ENCODE measurements around the gene PSMA7. TPM values are rescaled to one million over a fixed set of nuclear protein-coding genes. Genes with fewer than 3 reads are reported as not detected.

The PSMA7 gene
- total RNA-seq, 1 experiment from 2014 or later, result 514 TPM

GRCh38 chr20:62131560-62132320 is 11.5 kb downstream of the PSMA7 start:
- Mint-ChIP-seq H3K27me3 (ENCODE audit: unreplicated experiment) (no peaks in the 10 kb centered on the region), H3K9me3 (ENCODE audit: low read depth, unreplicated experiment) (no peaks in the 10 kb centered on the region), H3K4me1 (ENCODE audit: low read depth, unreplicated experiment) (peaks cover 7% of the 10 kb centered on the region), H3K4me3 (ENCODE audit: low read depth, unreplicated experiment) (no peak overlapping the region), H3K36me3 (ENCODE audit: insufficient read depth, unreplicated experiment) (peaks cover 91% of the 10 kb centered on the region), H3K27ac (ENCODE audit: unreplicated experiment) (no peak overlapping the region)
- intact Hi-C loops (cut with micrococcal nuclease; ENCODE audit: unreplicated experiment), result no loop called here
- CTCF ChIA-PET, result no interaction called here
- no TSS peak for BruUV-seq (replicated peaks)
- no peak for DNase-seq
- TF ChIP-seq CTCF (IDR thresholded peaks at IDR 0.05; ENCODE audit: unreplicated experiment), result no peak

GRCh38 chr20:62129731-62130531 is 13.3 kb downstream of the PSMA7 start:
- CTCF ChIA-PET, result no interaction called here

GRCh38 chr20:62128502-62128901 is 14.7 kb downstream of the PSMA7 start:
- BruUV-seq (replicated peaks), result no TSS peak
- no peaks in the 10 kb centered on the region for H3K9me3 Mint-ChIP-seq (ENCODE audit: low read depth, unreplicated experiment)
- H3K27me3 Mint-ChIP-seq (ENCODE audit: unreplicated experiment), result no peaks in the 10 kb centered on the region
- no peak for TF ChIP-seq CTCF (IDR thresholded peaks at IDR 0.05; ENCODE audit: unreplicated experiment)
- peaks cover 12% of the 10 kb centered on the region for H3K4me1 Mint-ChIP-seq (ENCODE audit: low read depth, unreplicated experiment)
- intact Hi-C loops (cut with micrococcal nuclease; ENCODE audit: unreplicated experiment), result no loop called here
- H3K4me3 Mint-ChIP-seq (ENCODE audit: low read depth, unreplicated experiment), result no peak overlapping the region
- CTCF ChIA-PET, result interaction anchor here (0.6 kb wide), 1 partner anchor 230 kb away, joined by 3 read pairs; no protein-coding TSS in a partner anchor
- H3K27ac Mint-ChIP-seq (ENCODE audit: unreplicated experiment), result no peak overlapping the region
- peaks cover 93% of the 10 kb centered on the region for H3K36me3 Mint-ChIP-seq (ENCODE audit: insufficient read depth, unreplicated experiment)
- no peak for DNase-seq

More at GRCh38 chr20:62129731-62130531, 13.3 kb downstream of the PSMA7 start:
- no peak for TF ChIP-seq CTCF (IDR thresholded peaks at IDR 0.05; ENCODE audit: unreplicated experiment)
- H3K36me3 Mint-ChIP-seq (ENCODE audit: insufficient read depth, unreplicated experiment), result peaks cover 90% of the 10 kb centered on the region
- no peaks in the 10 kb centered on the region for H3K27me3 Mint-ChIP-seq (ENCODE audit: unreplicated experiment)
- intact Hi-C loops (cut with micrococcal nuclease; ENCODE audit: unreplicated experiment), result no loop called here
- no peak for DNase-seq
- no peaks in the 10 kb centered on the region for H3K9me3 Mint-ChIP-seq (ENCODE audit: low read depth, unreplicated experiment)
- H3K4me1 Mint-ChIP-seq (ENCODE audit: low read depth, unreplicated experiment), result no peaks in the 10 kb centered on the region
- H3K27ac Mint-ChIP-seq (ENCODE audit: unreplicated experiment), result no peak overlapping the region
- H3K4me3 Mint-ChIP-seq (ENCODE audit: low read depth, unreplicated experiment), result no peak overlapping the region
- BruUV-seq (replicated peaks), result no TSS peak

- H3K27ac Mint-ChIP-seq (ENCODE audit: unreplicated experiment), result no peak overlapping the region
- CTCF ChIA-PET, result no interaction called here
Measured at GRCh38 chr20:62127799-62128198, 15.4 kb downstream of the PSMA7 start.

More at GRCh38 chr20:62127799-62128198, 15.4 kb downstream of the PSMA7 start:
- Mint-ChIP-seq H3K4me3 (ENCODE audit: low read depth, unreplicated experiment) (no peak overlapping the region), H3K4me1 (ENCODE audit: low read depth, unreplicated experiment) (peaks cover 16% of the 10 kb centered on the region), H3K27me3 (ENCODE audit: unreplicated experiment) (no peaks in the 10 kb centered on the region), H3K36me3 (ENCODE audit: insufficient read depth, unreplicated experiment) (peaks cover 93% of the 10 kb centered on the region), H3K9me3 (ENCODE audit: low read depth, unreplicated experiment) (no peaks in the 10 kb centered on the region)
- no peak for DNase-seq
- intact Hi-C loops (cut with micrococcal nuclease; ENCODE audit: unreplicated experiment), result no loop called here
- no peak for TF ChIP-seq CTCF (IDR thresholded peaks at IDR 0.05; ENCODE audit: unreplicated experiment)
- no TSS peak for BruUV-seq (replicated peaks)

All from Calu3 (cell line).